KMS-11 (cell line): ENCODE data around the gene GPANK1.

Source experiments
- H2AFZ ChIP-seq: fragments of 200-600 bp; sonication (generic); 2 replicates; pipeline ENCODE4 v1.6.1; 2016; ENCODE audit warnings: antibody characterized with exemption, mixed run types, low read depth
- H3K27ac ChIP-seq: fragments of 200-600 bp; sonication (generic); 2 replicates; pipeline ENCODE4 v1.6.1; 2016; ENCODE audit warnings: mild to moderate bottlenecking, mixed run types
- H3K27me3 ChIP-seq: fragments of 200-600 bp; sonication (generic); 2 replicates; pipeline ENCODE4 v1.6.1; 2017; ENCODE audit warnings: mild to moderate bottlenecking, low read depth, mixed run types, moderate library complexity; ENCODE audit not compliant: insufficient read depth
- H3K36me3 ChIP-seq: fragments of 200-600 bp; sonication (generic); 2 replicates; pipeline ENCODE4 v1.6.1; 2017; ENCODE audit warnings: mild to moderate bottlenecking, mixed run types; ENCODE audit not compliant: insufficient read depth
- H3K4me1 ChIP-seq: fragments of 200-600 bp; sonication (generic); 2 replicates; pipeline ENCODE4 v1.6.1; 2016; ENCODE audit warnings: mild to moderate bottlenecking, low read depth, mixed run types; ENCODE audit not compliant: poor library complexity, severe bottlenecking
- H3K4me2 ChIP-seq: fragments of 200-600 bp; sonication (generic); 2 replicates; pipeline ENCODE4 v1.7.0; 2016; ENCODE audit warnings: mild to moderate bottlenecking, mixed run types
- H3K4me3 ChIP-seq: fragments of 200-600 bp; sonication (generic); IDR thresholded peaks from 2 replicates; pipeline ENCODE4 v1.6.1; 2017; ENCODE audit warnings: low read depth, low read length, mixed read lengths; ENCODE audit not compliant: insufficient read depth
- H3K79me2 ChIP-seq: fragments of 200-600 bp; sonication (generic); 2 replicates; pipeline ENCODE4 v1.6.1; 2016; ENCODE audit warnings: low read depth, mixed run types; ENCODE audit not compliant: insufficient read depth
- H3K9ac ChIP-seq: fragments of 200-600 bp; sonication (generic); 2 replicates; pipeline ENCODE4 v1.6.1; 2016; ENCODE audit warnings: mild to moderate bottlenecking, mixed run types
- H4K20me1 ChIP-seq: fragments of 200-600 bp; sonication (generic); 2 replicates; pipeline ENCODE4 v1.6.1; 2016; ENCODE audit warnings: mild to moderate bottlenecking, mixed run types; ENCODE audit not compliant: insufficient read depth
- CTCF ChIP-seq: fragments of 200-600 bp; sonication (generic); conservative IDR thresholded peaks from 2 replicates; pipeline ENCODE4 v1.6.1; 2017; ENCODE audit warnings: low read depth, mild to moderate bottlenecking, antibody characterized with exemption, low read length, moderate library complexity, mixed read lengths

Gene GPANK1

GRCh38 chr6:31666337-31666965 is 1.7 kb upstream of the GPANK1 start:
- Histone ChIP-seq H2AFZ (peak overlapping the region; percentile 67), H3K79me2 (peaks cover 41% of the 10 kb centered on the region)

GRCh38 chr6:31665501-31666336 is 922 bp upstream of the GPANK1 start, which contains the start of gene CSNK2B:
TSS of gene CSNK2B (plus strand) at chr6:31666080. CDS start at chr6:31666832, 752 bp downstream.
- H3K4me1 ChIP-seq = peaks cover 43% of the 10 kb centered on the region
- no peaks in the 10 kb centered on the region for H4K20me1 ChIP-seq
- peak within 1 kb of the TSS; percentile 54 for H3K4me3 ChIP-seq
- peak within 1 kb of the TSS; percentile 98 for H3K27ac ChIP-seq
- H3K4me2 ChIP-seq = peak within 1 kb of the TSS; percentile 94
- H3K36me3 ChIP-seq = peaks cover 4% of the 10 kb centered on the region; the same call in 1 of the 2 replicates
- peaks cover 41% of the 10 kb centered on the region for H3K79me2 ChIP-seq
- no peaks in the 10 kb centered on the region for H3K27me3 ChIP-seq
- peak within 1 kb of the TSS; percentile 67 for H2AFZ ChIP-seq
- no peak for TF ChIP-seq CTCF
- H3K9ac ChIP-seq = peak within 1 kb of the TSS; percentile 89

More at GRCh38 chr6:31666337-31666965, 1.7 kb upstream of the GPANK1 start:
- no peak for TF ChIP-seq CTCF
- peak overlapping the region; percentile 58 for H3K4me2 ChIP-seq
- H3K27me3 ChIP-seq = no peaks in the 10 kb centered on the region
- H3K27ac ChIP-seq = peak overlapping the region; percentile 41
- H4K20me1 ChIP-seq = no peaks in the 10 kb centered on the region
- peaks cover 36% of the 10 kb centered on the region for H3K4me1 ChIP-seq
- no peak overlapping the region for H3K4me3 ChIP-seq
- peak overlapping the region; percentile 89 for H3K9ac ChIP-seq
- H3K36me3 ChIP-seq = peaks cover 4% of the 10 kb centered on the region; the same call in 1 of the 2 replicates

GRCh38 chr6:31663961-31664789 is 622 bp downstream of the GPANK1 start:
- H3K4me2 ChIP-seq = peak overlapping the region; percentile 97
- peaks cover 4% of the 10 kb centered on the region; the same call in 1 of the 2 replicates for H3K36me3 ChIP-seq
- no peak for TF ChIP-seq CTCF
- H3K4me1 ChIP-seq = peaks cover 52% of the 10 kb centered on the region
- no peaks in the 10 kb centered on the region for H4K20me1 ChIP-seq
- no peaks in the 10 kb centered on the region for H3K27me3 ChIP-seq
- H3K27ac ChIP-seq = peak overlapping the region; percentile 98
- H3K79me2 ChIP-seq = peaks cover 54% of the 10 kb centered on the region
- peak overlapping the region; percentile 89; the same call in 1 of the 2 replicates for H3K9ac ChIP-seq
- H3K4me3 ChIP-seq = peak overlapping the region; percentile 54
- H2AFZ ChIP-seq = peak overlapping the region; percentile 27; the same call in 1 of the 2 replicates
